GM12875 (cell line): ENCODE data around the gene MXRA5.
"Not testable (repeated sequence)": the region's sequence is repeated elsewhere in the genome, so short reads cannot be mapped to it uniquely, and the experiment has no call there.

Source experiments
- H3K4me3 ChIP-seq: one replicate; pipeline ENCODE4 v1.5.1; 2011; ENCODE audit warnings: low read depth, low read length, control low read depth
- CTCF ChIP-seq: IDR thresholded peaks from 2 replicates; pipeline ENCODE4 v1.5.1; 2011; ENCODE audit warnings: low read depth, mild to moderate bottlenecking, control low read depth, inconsistent platforms, low read length, moderate library complexity, borderline replicate concordance; ENCODE audit not compliant: insufficient read depth

Gene MXRA5

GRCh38 chrX:3378156-3378555, 31.7 kb upstream of the MXRA5 start:
- TF ChIP-seq CTCF, result no peak
- H3K4me3 ChIP-seq, result no peak overlapping the region

GRCh38 chrX:3377560-3377959, 31.1 kb upstream of the MXRA5 start:
- no peak overlapping the region for H3K4me3 ChIP-seq
- no peak for TF ChIP-seq CTCF

GRCh38 chrX:3375878-3376508, 29.5 kb upstream of the MXRA5 start:
- not testable (repeated sequence) for H3K4me3 ChIP-seq

- H3K4me3 ChIP-seq, result no peak overlapping the region
- TF ChIP-seq CTCF, result no peak
Observed at GRCh38 chrX:3374108-3374800, 27.8 kb upstream of the MXRA5 start.

- no peak for TF ChIP-seq CTCF
Observed at GRCh38 chrX:3371163-3371562, 24.7 kb upstream of the MXRA5 start.

GRCh38 chrX:3370656-3371055, 24.2 kb upstream of the MXRA5 start:
- H3K4me3 ChIP-seq, result no peak overlapping the region
- no peak for TF ChIP-seq CTCF

More at GRCh38 chrX:3371163-3371562, 24.7 kb upstream of the MXRA5 start:
- H3K4me3 ChIP-seq, result no peak overlapping the region

- no peak for TF ChIP-seq CTCF
- H3K4me3 ChIP-seq, result no peak overlapping the region
Observed at GRCh38 chrX:3362956-3363355, 16.5 kb upstream of the MXRA5 start.
